HEK293 (cell line): ENCODE measurements around the gene TINAGL1.

Source experiments
- MYNN ChIP-seq: fragments of 450-650 bp; formaldehyde crosslinking; IDR thresholded peaks from 2 replicates; pipeline ENCODE4 v1.5.1; 2016; ENCODE audit warnings: missing biosample characterization, missing genetic modification characterization, borderline replicate concordance
- OSR2 ChIP-seq: fragments of 450-650 bp; formaldehyde crosslinking; IDR thresholded peaks from 2 replicates; pipeline ENCODE4 v1.5.1; 2016; ENCODE audit warnings: missing biosample characterization, missing genetic modification characterization
- PRDM4 ChIP-seq: fragments of 450-650 bp; formaldehyde crosslinking; IDR thresholded peaks from 2 replicates; pipeline ENCODE4 v1.5.1; 2017; ENCODE audit warnings: missing biosample characterization, missing genetic modification characterization
- RBAK ChIP-seq: fragments of 450-650 bp; formaldehyde crosslinking; IDR thresholded peaks from 2 replicates; pipeline ENCODE4 v1.5.1; 2016; ENCODE audit warnings: missing biosample characterization, missing genetic modification characterization
- ZBTB20 ChIP-seq: fragments of 450-650 bp; formaldehyde crosslinking; IDR thresholded peaks from 2 replicates; pipeline ENCODE4 v1.5.1; 2016; ENCODE audit warnings: missing biosample characterization, missing genetic modification characterization
- ZBTB7A ChIP-seq: fragments of 450-650 bp; formaldehyde crosslinking; IDR thresholded peaks from 2 replicates; pipeline ENCODE4 v1.5.1; 2016; ENCODE audit warnings: low read depth, missing biosample characterization, missing genetic modification characterization
- ZEB2 ChIP-seq: fragments of 450-650 bp; formaldehyde crosslinking; IDR thresholded peaks from 2 replicates; pipeline ENCODE4 v1.5.1; 2016; ENCODE audit warnings: missing biosample characterization, missing genetic modification characterization
- ZNF121 ChIP-seq: fragments of 450-650 bp; formaldehyde crosslinking; IDR thresholded peaks from 2 replicates; pipeline ENCODE4 v1.5.1; 2016; ENCODE audit warnings: missing biosample characterization, missing genetic modification characterization
- ZNF311 ChIP-seq: fragments of 450-650 bp; formaldehyde crosslinking; IDR thresholded peaks from 2 replicates; pipeline ENCODE4 v1.5.1; 2017; ENCODE audit warnings: missing biosample characterization, missing genetic modification characterization, borderline replicate concordance
- ZNF350 ChIP-seq: fragments of 450-650 bp; formaldehyde crosslinking; IDR thresholded peaks from 2 replicates; pipeline ENCODE4 v1.5.0; 2017; ENCODE audit warnings: missing biosample characterization, mild to moderate bottlenecking, missing genetic modification characterization
- ZNF366 ChIP-seq: fragments of 450-650 bp; formaldehyde crosslinking; conservative IDR thresholded peaks from 2 replicates; pipeline ENCODE4 v1.5.1; 2016; ENCODE audit warnings: missing biosample characterization, missing genetic modification characterization
- ZNF433 ChIP-seq: fragments of 450-650 bp; formaldehyde crosslinking; IDR thresholded peaks from 2 replicates; pipeline ENCODE4 v1.5.1; 2016; ENCODE audit warnings: missing biosample characterization, missing genetic modification characterization, low read depth
- ZNF501 ChIP-seq: fragments of 450-650 bp; formaldehyde crosslinking; IDR thresholded peaks from 2 replicates; pipeline ENCODE4 v1.5.1; 2016; ENCODE audit warnings: missing biosample characterization, missing genetic modification characterization
- ZNF510 ChIP-seq: fragments of 450-650 bp; formaldehyde crosslinking; IDR thresholded peaks from 2 replicates; pipeline ENCODE4 v1.5.1; 2018; ENCODE audit warnings: mild to moderate bottlenecking, missing genetic modification characterization, missing biosample characterization; ENCODE audit not compliant: insufficient replicate concordance
- ZNF518A ChIP-seq: fragments of 450-650 bp; formaldehyde crosslinking; conservative IDR thresholded peaks from 2 replicates; pipeline ENCODE4 v1.5.1; 2016; ENCODE audit warnings: low read depth, missing biosample characterization, missing genetic modification characterization
- ZNF549 ChIP-seq: fragments of 450-650 bp; IDR thresholded peaks from 2 replicates; pipeline ENCODE4 v1.5.1; 2018; ENCODE audit warnings: missing biosample characterization, missing genetic modification characterization, mild to moderate bottlenecking, inconsistent platforms, moderate library complexity
- ZNF571 ChIP-seq: fragments of 450-650 bp; formaldehyde crosslinking; IDR thresholded peaks from 2 replicates; pipeline ENCODE4 v1.5.0; 2017; ENCODE audit warnings: missing biosample characterization, missing genetic modification characterization
- ZNF596 ChIP-seq: fragments of 450-650 bp; IDR thresholded peaks from 2 replicates; pipeline ENCODE4 v1.5.0; 2018; ENCODE audit warnings: missing biosample characterization, mild to moderate bottlenecking, missing genetic modification characterization, moderate library complexity
- ZNF623 ChIP-seq: fragments of 450-650 bp; formaldehyde crosslinking; IDR thresholded peaks from 2 replicates; pipeline ENCODE4 v1.5.1; 2016; ENCODE audit warnings: missing biosample characterization, missing genetic modification characterization
- ZNF626 ChIP-seq: fragments of 450-650 bp; sonication (Bioruptor Pico); formaldehyde crosslinking; IDR thresholded peaks from 2 replicates; pipeline ENCODE4 v1.5.1; 2018; ENCODE audit warnings: missing biosample characterization, missing genetic modification characterization, inconsistent platforms
- TF ChIP-seq, protein P1 (sequence below): fragments of 450-650 bp; formaldehyde crosslinking; IDR thresholded peaks from 2 replicates; pipeline ENCODE4 v1.5.1; 2016; ENCODE audit warnings: missing biosample characterization, missing genetic modification characterization
- TF ChIP-seq, protein P2 (sequence below): fragments of 450-650 bp; formaldehyde crosslinking; IDR thresholded peaks from 2 replicates; pipeline ENCODE4 v1.5.1; 2016; ENCODE audit warnings: missing biosample characterization, missing genetic modification characterization
- TF ChIP-seq, protein P3 (sequence below): fragments of 450-650 bp; formaldehyde crosslinking; IDR thresholded peaks from 2 replicates; pipeline ENCODE4 v1.5.1; 2016; ENCODE audit warnings: missing biosample characterization, missing genetic modification characterization
- TF ChIP-seq, protein P4 (sequence below): fragments of 450-650 bp; formaldehyde crosslinking; IDR thresholded peaks from 2 replicates; pipeline ENCODE4 v1.5.1; 2016; ENCODE audit warnings: missing biosample characterization, missing genetic modification characterization

Gene TINAGL1

DNA sequence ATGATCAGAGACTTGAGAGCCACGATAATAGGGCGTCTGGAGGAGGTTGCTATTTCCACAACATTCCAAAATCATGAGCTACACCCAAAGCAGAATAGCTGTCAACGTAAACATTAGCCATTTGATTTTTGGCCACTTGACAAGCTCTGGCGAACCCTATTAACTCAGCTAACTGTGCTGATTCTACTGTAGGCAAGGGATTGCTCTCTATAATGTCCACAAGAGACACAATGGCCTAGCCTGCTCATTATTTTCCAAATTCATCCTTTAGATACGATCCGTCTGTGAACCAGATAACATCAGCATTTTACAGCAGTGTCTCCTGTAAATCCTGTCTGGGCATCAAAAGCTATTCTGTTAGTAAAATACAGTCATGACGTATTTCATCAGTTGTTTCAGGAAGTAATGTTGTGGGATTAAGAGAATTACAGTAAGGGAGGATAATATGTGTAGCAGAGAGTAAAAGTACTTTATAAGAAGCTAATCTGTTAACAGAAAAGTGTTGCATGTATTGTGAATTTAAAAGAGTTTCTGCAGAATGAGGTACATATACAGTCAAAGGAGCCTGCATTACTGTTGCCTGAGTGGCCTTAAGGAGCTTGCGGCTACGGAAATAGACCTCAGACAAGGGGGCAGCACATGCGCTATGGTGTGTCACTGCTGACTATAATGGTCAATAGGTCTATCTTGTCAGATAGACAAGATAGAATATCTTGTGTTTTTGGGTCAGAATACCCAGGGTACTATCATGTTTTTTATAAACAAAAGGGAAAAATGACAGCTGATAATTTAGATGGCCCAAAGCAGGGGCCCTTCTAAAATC is 44.9 kb upstream of the TINAGL1 start (continued):
- TF ChIP-seq, protein P1, sequence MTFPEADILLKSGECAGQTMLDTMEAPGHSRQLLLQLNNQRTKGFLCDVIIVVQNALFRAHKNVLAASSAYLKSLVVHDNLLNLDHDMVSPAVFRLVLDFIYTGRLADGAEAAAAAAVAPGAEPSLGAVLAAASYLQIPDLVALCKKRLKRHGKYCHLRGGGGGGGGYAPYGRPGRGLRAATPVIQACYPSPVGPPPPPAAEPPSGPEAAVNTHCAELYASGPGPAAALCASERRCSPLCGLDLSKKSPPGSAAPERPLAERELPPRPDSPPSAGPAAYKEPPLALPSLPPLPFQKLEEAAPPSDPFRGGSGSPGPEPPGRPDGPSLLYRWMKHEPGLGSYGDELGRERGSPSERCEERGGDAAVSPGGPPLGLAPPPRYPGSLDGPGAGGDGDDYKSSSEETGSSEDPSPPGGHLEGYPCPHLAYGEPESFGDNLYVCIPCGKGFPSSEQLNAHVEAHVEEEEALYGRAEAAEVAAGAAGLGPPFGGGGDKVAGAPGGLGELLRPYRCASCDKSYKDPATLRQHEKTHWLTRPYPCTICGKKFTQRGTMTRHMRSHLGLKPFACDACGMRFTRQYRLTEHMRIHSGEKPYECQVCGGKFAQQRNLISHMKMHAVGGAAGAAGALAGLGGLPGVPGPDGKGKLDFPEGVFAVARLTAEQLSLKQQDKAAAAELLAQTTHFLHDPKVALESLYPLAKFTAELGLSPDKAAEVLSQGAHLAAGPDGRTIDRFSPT = peak; percentile 63
- TF ChIP-seq PRDM4 (tag by site-specific recombination) = no peak
- no peak for TF ChIP-seq RBAK (tag by site-specific recombination)
- no peak for TF ChIP-seq ZNF549 (tag by site-specific recombination)
- TF ChIP-seq ZBTB20 = 0 out of 2 replicates have a peak, but pooled peaks have one; percentile 20
- TF ChIP-seq ZNF518A (tag by site-specific recombination) = no peak
- TF ChIP-seq ZEB2 (tag by site-specific recombination) = peak; percentile 80
- TF ChIP-seq, protein P2, sequence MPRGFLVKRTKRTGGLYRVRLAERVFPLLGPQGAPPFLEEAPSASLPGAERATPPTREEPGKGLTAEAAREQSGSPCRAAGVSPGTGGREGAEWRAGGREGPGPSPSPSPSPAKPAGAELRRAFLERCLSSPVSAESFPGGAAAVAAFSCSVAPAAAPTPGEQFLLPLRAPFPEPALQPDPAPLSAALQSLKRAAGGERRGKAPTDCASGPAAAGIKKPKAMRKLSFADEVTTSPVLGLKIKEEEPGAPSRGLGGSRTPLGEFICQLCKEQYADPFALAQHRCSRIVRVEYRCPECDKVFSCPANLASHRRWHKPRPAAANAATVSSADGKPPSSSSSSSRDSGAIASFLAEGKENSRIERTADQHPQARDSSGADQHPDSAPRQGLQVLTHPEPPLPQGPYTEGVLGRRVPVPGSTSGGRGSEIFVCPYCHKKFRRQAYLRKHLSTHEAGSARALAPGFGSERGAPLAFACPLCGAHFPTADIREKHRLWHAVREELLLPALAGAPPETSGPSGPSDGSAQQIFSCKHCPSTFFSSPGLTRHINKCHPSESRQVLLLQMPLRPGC (tag by site-specific recombination) = 0 out of 2 replicates have a peak, but pooled peaks have one; percentile 19
- TF ChIP-seq ZNF501 = no peak
- TF ChIP-seq, protein P3, sequence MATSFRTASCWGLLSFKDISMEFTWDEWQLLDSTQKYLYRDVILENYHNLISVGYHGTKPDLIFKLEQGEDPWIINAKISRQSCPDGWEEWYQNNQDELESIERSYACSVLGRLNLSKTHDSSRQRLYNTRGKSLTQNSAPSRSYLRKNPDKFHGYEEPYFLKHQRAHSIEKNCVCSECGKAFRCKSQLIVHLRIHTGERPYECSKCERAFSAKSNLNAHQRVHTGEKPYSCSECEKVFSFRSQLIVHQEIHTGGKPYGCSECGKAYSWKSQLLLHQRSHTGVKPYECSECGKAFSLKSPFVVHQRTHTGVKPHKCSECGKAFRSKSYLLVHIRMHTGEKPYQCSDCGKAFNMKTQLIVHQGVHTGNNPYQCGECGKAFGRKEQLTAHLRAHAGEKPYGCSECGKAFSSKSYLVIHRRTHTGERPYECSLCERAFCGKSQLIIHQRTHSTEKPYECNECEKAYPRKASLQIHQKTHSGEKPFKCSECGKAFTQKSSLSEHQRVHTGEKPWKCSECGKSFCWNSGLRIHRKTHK (tag by site-specific recombination) = no peak
- TF ChIP-seq ZNF623 (tag by site-specific recombination) = no peak
- no peak for TF ChIP-seq ZNF350 (tag by site-specific recombination)
- TF ChIP-seq ZNF626 (tag by site-specific recombination) = no peak
- no peak for TF ChIP-seq ZNF311 (tag by site-specific recombination)
- no peak for TF ChIP-seq ZBTB7A (tag by site-specific recombination)
- no peak for TF ChIP-seq ZNF433
- TF ChIP-seq ZNF366 (tag by site-specific recombination) = peak; percentile 80
- no peak for TF ChIP-seq ZNF571
- no peak for TF ChIP-seq ZNF510 (tag by site-specific recombination)
- TF ChIP-seq ZNF121 (tag by site-specific recombination) = no peak
- peak; percentile 40; the same call in 1 of the 2 replicates for TF ChIP-seq OSR2 (tag by site-specific recombination)
- TF ChIP-seq, protein P4, sequence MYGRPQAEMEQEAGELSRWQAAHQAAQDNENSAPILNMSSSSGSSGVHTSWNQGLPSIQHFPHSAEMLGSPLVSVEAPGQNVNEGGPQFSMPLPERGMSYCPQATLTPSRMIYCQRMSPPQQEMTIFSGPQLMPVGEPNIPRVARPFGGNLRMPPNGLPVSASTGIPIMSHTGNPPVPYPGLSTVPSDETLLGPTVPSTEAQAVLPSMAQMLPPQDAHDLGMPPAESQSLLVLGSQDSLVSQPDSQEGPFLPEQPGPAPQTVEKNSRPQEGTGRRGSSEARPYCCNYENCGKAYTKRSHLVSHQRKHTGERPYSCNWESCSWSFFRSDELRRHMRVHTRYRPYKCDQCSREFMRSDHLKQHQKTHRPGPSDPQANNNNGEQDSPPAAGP (tag by site-specific recombination) = 0 out of 2 replicates have a peak, but pooled peaks have one; percentile 46
- no peak for TF ChIP-seq MYNN
- TF ChIP-seq ZNF596 (tag by site-specific recombination) = no peak
